ENCODE data around the gene PRMT5. TPM values are rescaled to one million over a fixed set of nuclear protein-coding genes. Genes with fewer than 3 reads are reported as not detected.
A peak's percentile ranks its signal among the peaks of the same experiment; 100 is the strongest.

Gene PRMT5
- total RNA-seq, 3 donors from 2014 or later (not counting 1 experiment from before 2014, with no cell fraction given), result 16.3 to 22.4 (median 18.5) TPM

DNA sequence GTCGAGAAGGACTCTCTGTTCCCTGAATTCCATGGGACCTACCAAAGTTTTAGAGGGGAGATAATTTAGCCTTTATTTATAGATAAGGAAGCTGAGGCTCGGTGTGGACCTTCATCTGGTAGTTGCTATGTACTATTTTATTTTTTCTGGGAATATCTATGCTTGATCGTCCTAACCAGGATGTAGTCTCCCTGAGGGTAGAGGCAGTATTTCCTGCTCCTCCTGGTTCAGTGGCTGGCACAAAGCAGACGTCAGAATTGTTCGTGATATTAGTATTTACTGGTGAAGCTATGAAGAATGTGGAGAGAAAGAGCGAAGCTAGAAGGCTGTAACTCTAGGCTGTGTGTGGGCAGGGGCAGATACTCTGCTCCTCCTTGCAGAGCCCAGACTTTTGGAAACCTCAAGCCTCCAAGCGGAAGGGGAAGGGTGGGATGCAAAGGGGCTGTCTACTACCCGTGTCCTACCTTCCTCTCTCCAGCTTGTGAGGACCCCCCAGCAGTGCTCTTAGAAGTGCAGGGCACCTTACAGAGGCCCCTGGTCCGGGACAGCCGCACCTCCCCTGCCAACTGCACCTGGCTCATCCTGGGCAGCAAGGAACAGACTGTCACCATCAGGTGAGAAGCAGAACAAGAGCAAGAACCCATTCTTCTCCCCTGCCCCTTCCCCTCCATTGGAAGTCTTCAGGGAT is 56.2 kb downstream of the PRMT5 start:
- Mint-ChIP-seq H3K27ac (peak overlapping the region; percentile 95 to 96), H3K27me3 (ENCODE audit: low read depth in 2 of 2) (no peaks in the 10 kb centered on the region), H3K4me3 (peak overlapping the region; percentile 89), H3K9me3 (no peaks in the 10 kb centered on the region), H3K36me3 (no peaks in the 10 kb centered on the region), H3K4me1 (peaks cover 32 to 46% of the 10 kb centered on the region in 2 donors)
- no peaks in the 10 kb centered on the region for H3K27me3 ChIP-seq (ENCODE audit: control insufficient read depth, insufficient read depth, low read length)
- no peak overlapping the region for H3K27ac ChIP-seq (ENCODE audit: low read length)
- H3K4me3 ChIP-seq (ENCODE audit: low read length), result peak overlapping the region; percentile 85
- 71% methylated on average over 10 of the region's 10 CpGs for WGBS (ENCODE audit: insufficient coverage)
- intact Hi-C loops (cut with micrococcal nuclease), result loop anchor here (1.0 to 5.0 kb wide), 5 partner anchors 27 to 311 kb away; partner anchors contain the start of genes DAD1, OXA1L and RBM23
- ATAC-seq (no peak), DNase-seq (no peak)
- peaks cover 17% of the 10 kb centered on the region for H3K4me1 ChIP-seq (ENCODE audit: control insufficient read depth, insufficient read depth, low read length)
- peaks cover 42% of the 10 kb centered on the region for H3K36me3 ChIP-seq (ENCODE audit: control insufficient read depth, insufficient read depth, low read length)
- TF ChIP-seq, protein P1, sequence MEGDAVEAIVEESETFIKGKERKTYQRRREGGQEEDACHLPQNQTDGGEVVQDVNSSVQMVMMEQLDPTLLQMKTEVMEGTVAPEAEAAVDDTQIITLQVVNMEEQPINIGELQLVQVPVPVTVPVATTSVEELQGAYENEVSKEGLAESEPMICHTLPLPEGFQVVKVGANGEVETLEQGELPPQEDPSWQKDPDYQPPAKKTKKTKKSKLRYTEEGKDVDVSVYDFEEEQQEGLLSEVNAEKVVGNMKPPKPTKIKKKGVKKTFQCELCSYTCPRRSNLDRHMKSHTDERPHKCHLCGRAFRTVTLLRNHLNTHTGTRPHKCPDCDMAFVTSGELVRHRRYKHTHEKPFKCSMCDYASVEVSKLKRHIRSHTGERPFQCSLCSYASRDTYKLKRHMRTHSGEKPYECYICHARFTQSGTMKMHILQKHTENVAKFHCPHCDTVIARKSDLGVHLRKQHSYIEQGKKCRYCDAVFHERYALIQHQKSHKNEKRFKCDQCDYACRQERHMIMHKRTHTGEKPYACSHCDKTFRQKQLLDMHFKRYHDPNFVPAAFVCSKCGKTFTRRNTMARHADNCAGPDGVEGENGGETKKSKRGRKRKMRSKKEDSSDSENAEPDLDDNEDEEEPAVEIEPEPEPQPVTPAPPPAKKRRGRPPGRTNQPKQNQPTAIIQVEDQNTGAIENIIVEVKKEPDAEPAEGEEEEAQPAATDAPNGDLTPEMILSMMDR (IDR thresholded peaks at IDR 0.05), result peak; percentile 37
- no peaks in the 10 kb centered on the region for H3K9me3 ChIP-seq (ENCODE audit: control insufficient read depth, insufficient read depth, low read length)

DNA sequence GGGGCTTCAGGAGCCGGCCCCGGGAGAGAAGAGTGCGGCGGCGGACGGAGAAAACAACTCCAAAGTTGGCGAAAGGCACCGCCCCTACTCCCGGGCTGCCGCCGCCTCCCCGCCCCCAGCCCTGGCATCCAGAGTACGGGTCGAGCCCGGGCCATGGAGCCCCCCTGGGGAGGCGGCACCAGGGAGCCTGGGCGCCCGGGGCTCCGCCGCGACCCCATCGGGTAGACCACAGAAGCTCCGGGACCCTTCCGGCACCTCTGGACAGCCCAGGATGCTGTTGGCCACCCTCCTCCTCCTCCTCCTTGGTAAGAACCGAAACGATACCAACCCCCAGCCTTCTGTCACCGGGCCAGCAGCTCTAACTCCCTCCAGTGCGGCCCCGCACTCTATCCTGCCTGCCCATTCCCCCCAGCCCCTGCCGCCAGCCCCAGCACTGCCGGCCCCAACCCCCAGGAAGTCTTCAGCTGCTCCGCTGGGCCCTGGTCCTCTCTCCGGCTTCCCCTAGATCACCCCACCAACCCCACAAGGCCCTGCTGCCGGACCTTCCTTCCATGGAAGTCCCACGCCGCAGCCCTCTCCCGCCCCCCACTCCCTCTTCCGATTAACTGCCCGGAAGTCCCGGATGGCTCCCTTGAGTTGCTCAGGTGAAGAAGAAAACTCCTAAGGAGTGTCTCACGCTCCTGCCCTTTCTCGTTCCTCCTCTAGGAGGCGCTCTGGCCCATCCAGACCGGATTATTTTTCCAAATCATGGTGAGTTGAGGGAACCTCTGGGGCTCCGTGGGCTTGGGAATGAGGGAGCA is 56.9 kb downstream of the PRMT5 start:
- Histone ChIP-seq H3K4me3 (ENCODE audit: low read length) (peak overlapping the region; percentile 85), H3K4me1 (ENCODE audit: control insufficient read depth, insufficient read depth, low read length) (peaks cover 17% of the 10 kb centered on the region), H3K9me3 (ENCODE audit: control insufficient read depth, insufficient read depth, low read length) (no peaks in the 10 kb centered on the region), H3K36me3 (ENCODE audit: control insufficient read depth, insufficient read depth, low read length) (peaks cover 34% of the 10 kb centered on the region), H3K27ac (ENCODE audit: low read length) (peak overlapping the region; percentile 93), H3K27me3 (ENCODE audit: control insufficient read depth, insufficient read depth, low read length) (no peaks in the 10 kb centered on the region)
- no peaks in the 10 kb centered on the region for H3K9me3 Mint-ChIP-seq
- 0% methylated on average over 45 of the region's 45 CpGs for WGBS (ENCODE audit: insufficient coverage)
- TF ChIP-seq, protein P1 (IDR thresholded peaks at IDR 0.05), result peak; percentile 81
- peak overlapping the region; percentile 95 to 96 for H3K27ac Mint-ChIP-seq
- no peaks in the 10 kb centered on the region for H3K27me3 Mint-ChIP-seq (ENCODE audit: low read depth in 2 of 2)
- peaks cover 32 to 39% of the 10 kb centered on the region in 2 donors for H3K4me1 Mint-ChIP-seq
- H3K4me3 Mint-ChIP-seq, result peak overlapping the region; percentile 93
- ATAC-seq (peak; percentile 44 to 56 (median 52)), DNase-seq (peak; percentile 67 to 86)
- no peaks in the 10 kb centered on the region for H3K36me3 Mint-ChIP-seq
- intact Hi-C loops (cut with micrococcal nuclease), result loop anchor here (1.0 to 5.0 kb wide), 5 partner anchors 28 to 310 kb away; partner anchors contain the start of genes DAD1, OXA1L and RBM23

DNA sequence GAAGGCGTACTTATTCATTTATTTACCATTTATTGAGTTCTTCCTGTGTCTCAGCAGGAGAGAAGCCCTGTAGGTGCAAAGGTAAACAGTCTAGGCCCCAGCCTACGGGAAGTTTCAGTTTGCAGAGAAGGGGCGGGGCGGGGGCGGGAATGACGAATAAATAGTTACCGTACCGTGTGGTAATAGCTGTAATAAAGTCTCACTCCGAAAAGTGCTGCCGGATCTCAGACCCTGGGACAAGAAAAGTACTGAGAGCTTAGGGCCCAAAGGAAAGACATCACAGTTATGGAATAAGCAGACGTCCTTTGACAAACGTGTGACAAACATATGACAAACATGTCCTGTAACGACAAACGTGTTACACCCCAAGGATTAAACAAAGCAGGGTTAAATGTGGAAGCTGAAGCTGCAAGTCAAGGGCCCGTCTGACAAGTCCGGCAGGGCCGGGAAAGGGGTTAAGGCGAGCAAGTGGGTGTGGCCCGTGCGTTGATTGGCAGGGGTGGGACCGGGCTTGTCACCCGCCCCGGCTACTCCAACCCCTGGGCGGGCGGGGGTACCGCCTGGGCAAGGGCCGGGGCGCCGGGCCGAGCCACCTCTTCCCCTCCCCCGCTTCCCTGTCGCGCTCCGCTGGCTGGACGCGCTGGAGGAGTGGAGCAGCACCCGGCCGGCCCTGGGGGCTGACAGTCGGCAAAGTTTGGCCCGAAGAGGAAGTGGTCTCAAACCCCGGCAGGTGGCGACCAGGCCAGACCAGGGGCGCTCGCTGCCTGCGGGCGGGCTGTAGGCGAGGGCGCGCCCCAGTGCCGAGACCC is 57.7 kb downstream of the PRMT5 start, which contains the start of gene LRP10:
TSS of gene LRP10 (plus strand) at position 517 of the 809 bp plus-strand sequence. CDS start 564 bp downstream, outside the sequence.
- Histone ChIP-seq H3K27ac (ENCODE audit: low read length) (peak within 1 kb of the TSS; percentile 93), H3K9me3 (ENCODE audit: control insufficient read depth, insufficient read depth, low read length) (no peaks in the 10 kb centered on the region), H3K4me3 (ENCODE audit: low read length) (peak within 1 kb of the TSS; percentile 85), H3K36me3 (ENCODE audit: control insufficient read depth, insufficient read depth, low read length) (peaks cover 26% of the 10 kb centered on the region), H3K27me3 (ENCODE audit: control insufficient read depth, insufficient read depth, low read length) (no peaks in the 10 kb centered on the region), H3K4me1 (ENCODE audit: control insufficient read depth, insufficient read depth, low read length) (peaks cover 17% of the 10 kb centered on the region)
- ATAC-seq, result peak; percentile 86 to 93 (median 86)
- peak; percentile 74 to 85 for DNase-seq
- Mint-ChIP-seq H3K27me3 (ENCODE audit: low read depth in 2 of 2) (peaks cover 0 to 7% of the 10 kb centered on the region in 2 donors), H3K36me3 (no peaks in the 10 kb centered on the region), H3K27ac (peak within 1 kb of the TSS; percentile 95 to 96), H3K4me3 (peak within 1 kb of the TSS; percentile 93), H3K9me3 (no peaks in the 10 kb centered on the region), H3K4me1 (peaks cover 32 to 37% of the 10 kb centered on the region in 2 donors)
- intact Hi-C loops (cut with micrococcal nuclease), result loop anchor here (1.0 to 5.0 kb wide), 6 partner anchors 15 to 309 kb away; partner anchors contain the start of genes DAD1, OXA1L and RBM23
- under 1% methylated on average over 50 of the region's 50 CpGs for WGBS (ENCODE audit: insufficient coverage)
- TF ChIP-seq, protein P1 (IDR thresholded peaks at IDR 0.05), result no peak
